Measurements from ENCODE around the gene PRKCA.

Gene PRKCA

GRCh38 chr17:66848496-66848895 is 546.1 kb downstream of the PRKCA start:
- Histone ChIP-seq H3K27ac (no peak overlapping the region), H3K4me3 (no peak overlapping the region)
- DNase-seq (ENCODE audit: low spot score) = no peak
- no peak for TF ChIP-seq CTCF (IDR thresholded peaks at IDR 0.05)

- no peak for TF ChIP-seq CTCF (IDR thresholded peaks at IDR 0.05)
- no peak for DNase-seq (ENCODE audit: low spot score)
- Histone ChIP-seq H3K4me3 (no peak overlapping the region), H3K27ac (no peak overlapping the region)
These were observed 546.7 kb downstream of the PRKCA start for GRCh38 chr17:66849032-66849655.

GRCh38 chr17:66849851-66850580 is 547.6 kb downstream of the PRKCA start:
- Histone ChIP-seq H3K27ac (no peak overlapping the region), H3K4me3 (no peak overlapping the region)
- no peak for DNase-seq (ENCODE audit: low spot score)
- no peak for TF ChIP-seq CTCF (IDR thresholded peaks at IDR 0.05)

- H3K27ac ChIP-seq = no peak overlapping the region
- DNase-seq (ENCODE audit: low spot score) = no peak
- H3K4me3 ChIP-seq = no peak overlapping the region
- no peak for TF ChIP-seq CTCF (IDR thresholded peaks at IDR 0.05)
These were observed 548.3 kb downstream of the PRKCA start for GRCh38 chr17:66850692-66851091.

- H3K4me3 ChIP-seq = no peak overlapping the region
- TF ChIP-seq CTCF (IDR thresholded peaks at IDR 0.05) = no peak
- H3K27ac ChIP-seq = no peak overlapping the region
- DNase-seq (ENCODE audit: low spot score) = no peak
These were observed 552.8 kb downstream of the PRKCA start for GRCh38 chr17:66855204-66855603.

- no peak for DNase-seq (ENCODE audit: low spot score)
- Histone ChIP-seq H3K27ac (no peak overlapping the region), H3K4me3 (no peak overlapping the region)
- no peak for TF ChIP-seq CTCF (IDR thresholded peaks at IDR 0.05)
These were observed 556.0 kb downstream of the PRKCA start for GRCh38 chr17:66858226-66859083.
